ENCODE results near the gene TNFRSF8.

TNFRSF8 gene

DNA sequence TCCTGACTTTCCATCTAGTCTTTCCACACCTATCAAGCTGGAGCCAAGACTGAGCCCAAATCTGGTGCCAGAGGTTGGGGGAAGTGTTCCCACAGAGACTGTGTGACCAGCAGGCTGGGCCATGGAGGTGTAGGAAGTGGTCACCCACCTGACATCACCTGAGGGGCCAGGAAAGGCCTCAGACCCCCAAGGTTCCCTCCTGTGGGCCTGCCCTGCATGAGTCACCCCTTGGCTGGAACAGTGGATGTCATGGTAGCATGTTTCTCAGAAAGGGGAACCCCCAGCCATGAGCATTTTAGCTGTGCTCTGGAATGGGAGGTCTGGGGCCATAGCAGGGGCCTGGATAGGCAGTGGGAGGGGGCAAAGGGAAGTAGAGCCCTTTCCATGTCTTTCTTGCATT is 5.7 kb upstream of the TNFRSF8 start:
- in situ Hi-C loops (cut with HindIII; ENCODE audit: low pct_ligation_motif_present, low pct_unique_long_range_greater_than_20kb, low sequenced_read_pairs) = no loop called here
- DNase-seq = no peak

DNA sequence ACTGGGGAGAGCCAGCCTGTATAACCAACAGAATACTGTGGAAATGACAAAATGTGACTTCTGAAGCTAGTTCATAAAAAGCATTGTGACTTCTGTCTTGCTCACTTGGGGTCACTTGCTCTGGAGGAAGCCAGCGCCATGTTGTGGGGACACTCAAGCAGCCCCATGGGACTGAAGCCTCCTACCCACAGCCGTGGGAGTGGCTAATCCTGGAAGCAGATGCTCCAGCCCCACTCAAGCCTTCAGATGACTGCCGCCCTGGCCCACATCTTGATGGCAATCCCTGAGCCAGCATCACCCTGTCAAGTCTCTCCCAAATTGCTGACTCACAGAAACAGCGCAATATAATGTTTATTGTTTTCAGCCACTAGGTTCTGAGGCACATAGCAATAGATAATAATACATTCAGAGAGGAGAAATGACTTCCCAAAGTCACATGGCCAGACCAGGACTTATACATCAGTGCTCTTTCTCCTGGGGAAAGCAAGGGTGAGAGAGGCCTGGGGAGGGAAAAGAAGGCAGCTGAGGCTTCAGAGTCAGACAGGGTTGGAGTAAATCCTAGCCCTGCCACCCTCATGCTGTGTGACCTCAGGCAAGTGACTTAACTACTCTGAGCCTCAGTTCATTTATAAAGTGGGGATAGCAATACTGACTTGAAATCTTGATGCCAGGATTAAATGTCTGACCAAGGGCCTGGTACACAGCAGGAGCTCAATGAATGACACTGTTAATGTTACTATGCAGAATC is 5.0 kb upstream of the TNFRSF8 start:
- in situ Hi-C loops (cut with HindIII; ENCODE audit: low pct_ligation_motif_present, low pct_unique_long_range_greater_than_20kb, low sequenced_read_pairs) = no loop called here
- DNase-seq = no peak

DNA sequence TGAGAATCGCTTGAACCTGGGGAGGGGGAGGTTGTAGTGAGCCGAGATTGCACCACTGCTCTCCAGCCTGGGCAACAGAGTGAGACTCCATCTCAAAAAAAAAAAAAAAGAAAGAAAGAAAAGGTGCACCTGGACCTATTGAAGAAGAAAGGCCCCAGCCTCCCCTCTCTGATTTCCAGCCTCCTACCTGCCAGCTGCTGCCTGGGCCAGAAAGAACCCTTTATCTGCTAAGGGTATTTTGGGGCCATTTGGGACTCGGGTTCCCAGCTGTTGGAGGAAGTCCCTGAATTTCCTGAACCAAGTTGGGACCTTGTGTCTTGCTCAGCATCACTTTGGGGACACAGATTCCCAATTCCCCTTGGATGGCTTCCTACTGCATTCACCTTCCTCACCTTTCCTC is 3.9 kb upstream of the TNFRSF8 start:
- in situ Hi-C loops (cut with HindIII; ENCODE audit: low pct_ligation_motif_present, low pct_unique_long_range_greater_than_20kb, low sequenced_read_pairs) = no loop called here
- DNase-seq = no peak

DNA sequence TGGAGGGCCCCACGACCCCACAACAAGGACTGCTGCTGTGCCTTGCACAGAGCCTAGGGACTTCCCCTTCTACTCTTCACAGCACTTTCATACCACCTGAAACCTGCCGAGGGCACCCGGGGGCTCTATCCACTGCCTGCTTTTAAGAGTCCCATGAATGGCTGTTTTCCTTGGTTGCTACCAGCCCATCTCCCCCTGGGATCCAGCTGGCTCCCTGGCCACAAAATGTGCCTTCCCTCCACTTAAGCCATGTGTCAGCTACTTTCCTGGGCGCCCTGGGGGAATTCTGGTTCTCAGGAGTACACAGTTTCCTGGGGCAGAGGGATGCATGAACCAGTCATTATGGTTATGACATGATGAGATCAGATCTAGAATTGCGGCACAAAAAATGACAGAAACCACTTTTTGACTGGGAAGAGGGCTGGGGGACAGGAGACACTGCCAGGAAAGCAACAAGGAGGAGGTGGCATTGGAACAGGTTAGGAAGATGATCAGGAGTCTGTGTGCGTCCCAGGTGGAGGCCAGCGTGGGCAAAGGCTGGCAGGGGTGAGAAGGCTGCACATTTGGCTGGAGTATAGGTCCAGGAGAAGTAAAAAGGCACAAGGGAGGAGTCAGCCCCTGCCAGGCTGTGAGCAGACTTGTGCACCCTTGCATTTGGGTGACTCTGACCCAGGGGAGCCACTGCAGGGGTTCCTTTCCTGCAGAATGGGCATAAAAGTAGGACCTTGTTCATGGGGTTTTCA is 3.2 kb upstream of the TNFRSF8 start:
- in situ Hi-C loops (cut with HindIII; ENCODE audit: low pct_ligation_motif_present, low pct_unique_long_range_greater_than_20kb, low sequenced_read_pairs) = no loop called here
- no peak for DNase-seq

DNA sequence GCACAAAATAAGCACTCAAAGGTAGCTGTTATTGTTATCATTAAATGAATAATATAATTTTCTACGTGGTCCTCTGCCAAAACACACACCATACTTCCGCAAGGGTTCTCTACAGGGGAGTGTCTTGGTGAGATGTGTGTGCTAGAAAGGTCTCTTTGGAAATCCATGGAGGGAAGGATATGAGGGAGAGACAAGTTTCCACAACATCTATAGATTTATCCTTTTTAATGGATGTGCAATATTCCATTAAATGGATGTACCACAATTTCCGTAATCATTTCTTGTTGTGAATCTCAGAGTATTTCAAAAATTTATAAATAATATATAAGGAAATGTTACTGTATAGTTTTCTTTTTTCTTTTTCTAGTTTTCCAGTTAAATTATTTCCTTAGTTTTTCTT is 2.6 kb upstream of the TNFRSF8 start:
- DNase-seq = no peak
- in situ Hi-C loops (cut with HindIII; ENCODE audit: low pct_ligation_motif_present, low pct_unique_long_range_greater_than_20kb, low sequenced_read_pairs) = no loop called here

DNA sequence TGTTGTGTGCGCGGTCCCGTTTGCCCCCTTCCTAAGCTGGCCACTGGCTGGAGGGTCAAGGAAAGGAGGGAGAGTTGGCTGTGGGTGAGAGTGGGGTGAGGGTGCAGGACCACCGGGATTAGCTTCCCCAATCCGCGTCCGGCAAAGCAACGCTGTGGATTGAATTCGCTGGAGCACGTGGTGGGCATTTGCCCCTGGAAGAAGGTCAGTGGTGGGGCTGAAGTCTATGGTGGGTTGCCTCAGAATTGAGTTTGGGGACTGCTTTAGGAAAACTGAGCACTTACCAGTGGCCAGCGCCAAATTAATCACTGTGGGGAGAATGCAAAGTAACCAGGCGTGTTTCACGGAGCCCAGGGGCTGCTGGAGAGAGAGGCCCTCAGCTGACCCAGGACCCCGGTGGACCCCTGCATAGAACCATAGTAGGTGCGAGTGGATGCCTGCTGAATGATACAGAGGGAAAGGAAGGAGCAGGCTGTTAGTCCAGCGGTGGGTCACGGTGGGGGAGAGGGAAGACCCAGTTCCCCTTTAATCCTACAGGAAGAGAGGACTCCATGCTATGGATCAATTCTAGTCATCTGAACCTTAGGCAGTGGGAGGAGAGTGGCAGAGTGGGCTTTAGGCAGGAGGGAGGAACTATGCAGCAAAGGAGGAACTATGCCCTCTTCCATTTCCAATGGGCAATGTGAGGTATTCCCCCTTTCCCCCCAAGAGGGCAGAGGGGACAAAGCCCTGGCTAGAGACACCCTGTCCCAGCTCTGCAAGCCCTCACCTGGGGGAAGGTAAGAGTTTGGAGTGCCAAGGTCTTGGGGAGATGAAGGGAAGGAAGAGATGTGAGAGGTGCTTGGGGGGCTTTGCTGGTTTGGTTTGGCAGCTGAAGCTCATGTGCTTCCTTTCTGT is 1.2 kb downstream of the TNFRSF8 start:
- in situ Hi-C loops (cut with HindIII; ENCODE audit: low pct_ligation_motif_present, low pct_unique_long_range_greater_than_20kb, low sequenced_read_pairs) = no loop called here
- no peak for DNase-seq

DNA sequence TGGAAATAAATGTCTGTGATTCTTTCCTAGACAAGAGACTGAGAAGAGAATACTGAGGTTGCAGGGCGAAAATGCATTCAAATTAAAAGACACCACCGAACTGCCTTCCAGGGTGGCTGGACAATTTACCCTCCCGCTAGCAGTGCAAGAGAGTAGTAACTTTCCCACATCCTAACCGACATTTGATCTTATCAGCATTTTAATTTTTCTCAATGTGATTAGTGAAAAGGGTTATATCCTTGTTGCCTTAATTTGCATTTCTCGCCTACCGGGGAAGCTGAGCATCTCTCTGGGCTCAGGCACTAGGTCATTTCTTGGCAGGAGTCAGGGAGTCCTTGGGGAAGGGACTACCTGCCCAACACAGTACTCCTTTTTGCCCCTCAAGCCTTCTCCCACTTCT is 2.8 kb downstream of the TNFRSF8 start:
- no peak for DNase-seq
- in situ Hi-C loops (cut with HindIII; ENCODE audit: low pct_ligation_motif_present, low pct_unique_long_range_greater_than_20kb, low sequenced_read_pairs) = no loop called here

DNA sequence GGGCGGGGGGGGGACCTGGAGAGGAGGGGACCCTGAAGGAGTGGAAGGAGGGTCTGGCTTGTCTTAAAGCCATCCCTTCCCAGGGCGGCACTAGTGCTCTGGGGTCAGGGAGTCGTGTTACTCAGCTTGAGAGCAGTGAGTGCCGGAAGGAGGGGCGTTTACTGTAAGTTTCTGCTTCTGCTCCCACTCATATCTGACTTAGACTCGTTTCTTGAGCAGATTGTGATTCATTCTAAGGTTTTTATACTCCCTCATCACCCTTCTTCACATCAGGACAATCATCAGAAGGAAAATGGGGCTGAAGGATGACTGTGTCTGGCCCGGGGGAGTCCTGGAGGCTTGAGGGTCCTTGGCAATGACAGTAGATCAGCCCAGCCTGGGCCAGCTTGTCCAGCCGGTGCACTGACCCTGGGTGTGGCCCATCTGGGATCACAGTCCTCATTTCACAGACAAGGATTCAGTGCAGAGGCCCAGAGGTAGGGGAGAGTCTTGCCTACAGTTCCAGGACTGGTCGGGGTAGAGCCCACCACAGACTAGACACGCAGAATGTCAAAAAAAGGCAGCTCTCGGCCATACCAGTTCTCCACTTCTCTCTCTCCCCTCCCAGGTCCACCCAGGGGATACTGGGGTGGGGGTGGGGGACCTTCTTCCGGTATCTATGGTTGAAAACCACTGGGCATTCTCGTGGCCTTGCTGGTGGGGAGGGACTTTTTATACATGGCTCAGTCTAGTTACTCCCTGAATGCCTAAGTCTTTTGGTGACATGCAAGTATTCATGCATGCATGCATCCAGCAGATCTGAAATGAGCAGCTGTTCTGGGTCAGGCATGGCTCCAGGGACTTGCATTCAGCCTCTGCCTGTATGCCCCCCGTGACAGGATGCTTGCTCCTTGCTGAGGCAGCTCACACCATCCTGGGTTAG is 5.1 kb downstream of the TNFRSF8 start:
- in situ Hi-C loops (cut with HindIII; ENCODE audit: low pct_ligation_motif_present, low pct_unique_long_range_greater_than_20kb, low sequenced_read_pairs) = no loop called here
- no peak for DNase-seq

DNA sequence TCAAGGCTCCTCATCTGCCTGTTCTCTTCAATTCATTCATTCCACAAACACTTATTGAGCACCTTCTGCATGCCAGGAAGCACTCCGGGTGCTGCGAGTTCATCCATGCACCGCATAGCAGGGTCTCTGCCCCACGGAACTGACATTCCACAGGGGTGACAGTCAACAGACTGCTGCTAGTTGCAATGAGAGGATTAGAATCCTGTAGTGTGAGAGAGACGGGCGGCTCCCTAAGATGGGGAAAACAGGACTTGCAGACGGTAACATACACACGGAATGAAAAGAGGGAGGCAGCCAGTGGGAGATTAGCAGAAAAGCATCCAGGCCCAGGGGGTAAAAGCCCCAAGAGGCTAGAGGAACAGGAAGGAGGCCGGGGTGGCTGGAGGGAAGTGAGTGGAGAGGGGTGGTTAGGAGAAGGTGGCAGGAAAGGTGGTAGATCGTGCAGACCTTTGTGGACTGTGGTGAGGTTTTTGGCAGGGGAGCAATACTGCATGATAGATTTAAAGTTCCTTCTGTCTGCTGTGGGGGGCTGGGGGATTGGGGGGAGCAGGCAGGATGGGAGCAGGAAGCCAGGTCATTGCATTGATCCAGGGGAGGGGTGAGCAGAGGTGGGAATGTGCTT is 6.6 kb downstream of the TNFRSF8 start:
- in situ Hi-C loops (cut with HindIII; ENCODE audit: low pct_ligation_motif_present, low pct_unique_long_range_greater_than_20kb, low sequenced_read_pairs) = no loop called here

DNA sequence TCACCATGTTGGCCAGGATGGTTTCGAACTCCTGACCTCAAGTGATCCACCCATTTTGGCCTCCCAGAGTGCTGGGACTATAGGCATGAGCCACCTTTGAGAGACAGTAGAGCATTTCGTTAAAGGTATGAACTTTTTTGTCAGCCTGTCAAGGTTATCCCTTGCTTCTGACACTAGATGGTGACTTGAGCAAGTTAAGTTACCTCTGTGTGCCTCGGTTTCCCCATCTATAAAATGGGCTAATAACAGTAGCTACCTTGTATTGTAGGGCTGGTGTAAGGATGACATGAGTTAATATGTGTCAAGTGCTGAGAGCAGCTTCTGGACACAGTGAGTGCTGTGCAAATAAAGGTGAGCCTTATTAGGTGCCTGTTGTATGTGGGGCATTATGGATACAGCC is 8.8 kb downstream of the TNFRSF8 start:
- in situ Hi-C loops (cut with HindIII; ENCODE audit: low pct_ligation_motif_present, low pct_unique_long_range_greater_than_20kb, low sequenced_read_pairs) = no loop called here
- no peak for DNase-seq

More for the DNA sequence above, 6.6 kb downstream of the TNFRSF8 start:
- no peak for DNase-seq

DNA sequence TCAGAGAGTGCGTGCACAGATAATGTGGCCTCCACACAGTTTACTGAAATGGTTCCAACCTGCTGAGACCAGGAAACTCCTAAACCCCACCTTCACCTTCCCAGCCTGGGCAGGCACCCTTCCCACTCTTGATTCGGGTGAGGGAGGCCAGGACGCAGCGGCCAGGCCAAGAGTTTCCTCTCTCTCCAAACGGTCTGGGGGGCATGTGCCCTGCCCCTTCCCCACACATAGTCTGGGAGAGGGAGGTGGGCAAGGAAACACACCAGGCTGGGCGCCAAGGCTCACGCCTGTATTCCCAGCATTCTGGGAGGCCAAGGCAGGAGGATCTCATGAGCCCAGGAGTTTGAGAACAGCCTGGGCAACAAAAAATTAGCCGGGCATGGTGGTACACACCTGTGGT is 9.6 kb downstream of the TNFRSF8 start:
- in situ Hi-C loops (cut with HindIII; ENCODE audit: low pct_ligation_motif_present, low pct_unique_long_range_greater_than_20kb, low sequenced_read_pairs) = no loop called here
- no peak for DNase-seq

DNA sequence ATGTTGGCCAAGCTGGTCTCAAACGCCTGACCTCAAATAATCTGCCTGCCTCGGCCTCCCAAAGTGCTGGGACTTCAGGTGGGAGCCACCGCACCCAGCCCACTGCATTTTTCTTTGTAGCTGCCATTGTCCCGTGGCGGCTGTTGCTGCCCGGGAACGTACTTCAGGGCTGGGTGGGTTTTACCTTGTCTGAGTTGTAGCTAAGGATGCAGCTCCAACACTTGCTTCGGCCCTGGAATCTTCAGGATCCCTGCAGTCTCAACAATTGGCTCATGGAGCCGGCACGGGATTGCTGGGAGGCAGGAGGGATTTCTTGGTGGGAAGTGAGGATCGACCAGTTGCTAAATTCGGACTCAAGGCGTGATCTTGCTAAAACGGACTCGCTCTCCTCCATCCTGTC is 10.7 kb downstream of the TNFRSF8 start:
- in situ Hi-C loops (cut with HindIII; ENCODE audit: low pct_ligation_motif_present, low pct_unique_long_range_greater_than_20kb, low sequenced_read_pairs) = no loop called here
- DNase-seq = no peak

DNA sequence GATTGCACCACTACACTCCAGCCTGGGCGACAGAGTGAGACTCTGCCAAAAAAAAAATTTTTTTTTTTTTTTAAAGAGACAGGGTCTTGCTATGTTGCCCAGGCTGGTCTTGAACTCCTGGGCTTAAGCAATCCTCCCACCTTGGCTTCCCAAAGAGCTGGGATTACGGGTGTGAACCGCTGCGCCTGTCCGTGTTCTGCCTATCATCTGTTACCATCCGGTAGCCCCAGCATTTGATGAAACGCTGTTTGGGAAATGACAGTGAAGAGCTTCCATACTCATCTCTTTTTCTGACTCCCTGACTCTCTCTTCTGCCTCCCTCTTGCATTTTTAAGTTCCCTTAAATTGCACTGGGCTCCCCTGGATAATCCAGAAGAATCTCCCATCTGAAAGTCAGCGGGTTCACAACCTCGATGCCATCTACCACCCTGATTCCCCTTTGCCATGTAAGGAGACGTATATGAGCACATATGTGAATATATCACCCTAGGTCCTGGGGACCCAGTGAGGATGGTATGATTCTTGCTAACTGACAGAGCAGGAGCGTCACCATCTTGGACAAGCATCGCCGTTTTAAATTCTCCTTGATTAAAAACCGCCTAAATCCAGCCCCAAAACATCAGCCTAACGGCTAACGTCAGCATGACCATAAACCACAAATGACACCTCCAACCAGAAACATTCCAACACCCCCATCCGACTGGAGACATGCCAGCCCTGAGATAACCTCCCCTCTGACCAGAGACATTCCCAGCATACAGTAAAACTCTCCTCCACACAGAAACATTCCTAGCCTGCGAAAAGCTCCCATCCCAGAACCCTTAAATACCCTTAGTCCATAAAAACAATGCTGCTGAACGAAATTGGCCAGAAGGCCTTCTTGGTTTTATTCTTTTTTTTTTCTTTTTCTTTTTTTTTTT is 12.4 kb downstream of the TNFRSF8 start:
- in situ Hi-C loops (cut with HindIII; ENCODE audit: low pct_ligation_motif_present, low pct_unique_long_range_greater_than_20kb, low sequenced_read_pairs) = no loop called here
- no peak for DNase-seq

DNA sequence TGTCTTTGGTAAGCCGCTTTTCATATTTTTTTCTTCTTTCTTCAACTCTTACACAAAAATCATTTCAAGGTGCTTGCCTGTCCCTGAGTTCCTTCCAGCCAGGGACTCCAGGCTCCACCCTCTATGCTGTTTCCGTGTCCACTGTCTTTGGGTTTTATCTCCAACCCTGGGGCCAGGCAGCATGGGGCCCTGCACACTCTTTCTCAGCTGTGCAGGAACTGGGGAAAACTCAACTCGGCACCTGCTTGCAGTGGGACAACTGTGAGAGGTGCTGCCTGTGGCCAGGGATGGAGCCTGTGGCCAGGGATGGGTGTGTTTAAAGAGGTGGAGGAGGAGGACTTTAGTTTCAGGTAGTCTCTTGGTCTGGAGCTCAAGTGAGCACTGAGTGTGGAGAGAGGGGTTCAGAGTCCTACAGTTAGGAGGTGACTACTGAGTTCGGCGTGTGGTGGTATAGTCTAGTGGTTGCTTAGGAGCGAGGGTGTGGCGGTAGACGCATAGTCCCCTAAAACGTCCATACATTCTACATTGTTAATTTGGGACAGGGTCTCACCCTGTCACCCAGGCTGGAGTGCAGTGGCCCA is 13.4 kb downstream of the TNFRSF8 start:
- in situ Hi-C loops (cut with HindIII; ENCODE audit: low pct_ligation_motif_present, low pct_unique_long_range_greater_than_20kb, low sequenced_read_pairs) = no loop called here
- no peak for DNase-seq

DNA sequence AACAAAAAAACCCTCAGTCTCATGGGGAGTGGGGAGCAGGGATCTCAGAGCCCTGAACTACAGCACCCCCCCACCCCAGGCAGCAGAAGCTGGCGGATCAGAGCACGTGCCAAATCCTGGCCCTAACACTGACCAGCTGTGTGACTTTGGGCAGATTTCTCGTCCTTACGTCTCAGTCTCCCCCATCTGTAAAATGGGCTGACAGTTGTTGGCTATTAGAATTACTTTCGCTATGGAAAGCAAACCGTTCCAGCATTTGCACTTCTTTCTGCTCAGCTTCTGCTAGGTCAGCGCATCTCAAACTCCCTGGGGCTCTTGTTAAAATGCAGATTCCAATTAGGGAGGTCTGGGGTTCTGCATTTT is 15.5 kb downstream of the TNFRSF8 start:
- in situ Hi-C loops (cut with HindIII; ENCODE audit: low pct_ligation_motif_present, low pct_unique_long_range_greater_than_20kb, low sequenced_read_pairs) = no loop called here
- DNase-seq = no peak

DNA sequence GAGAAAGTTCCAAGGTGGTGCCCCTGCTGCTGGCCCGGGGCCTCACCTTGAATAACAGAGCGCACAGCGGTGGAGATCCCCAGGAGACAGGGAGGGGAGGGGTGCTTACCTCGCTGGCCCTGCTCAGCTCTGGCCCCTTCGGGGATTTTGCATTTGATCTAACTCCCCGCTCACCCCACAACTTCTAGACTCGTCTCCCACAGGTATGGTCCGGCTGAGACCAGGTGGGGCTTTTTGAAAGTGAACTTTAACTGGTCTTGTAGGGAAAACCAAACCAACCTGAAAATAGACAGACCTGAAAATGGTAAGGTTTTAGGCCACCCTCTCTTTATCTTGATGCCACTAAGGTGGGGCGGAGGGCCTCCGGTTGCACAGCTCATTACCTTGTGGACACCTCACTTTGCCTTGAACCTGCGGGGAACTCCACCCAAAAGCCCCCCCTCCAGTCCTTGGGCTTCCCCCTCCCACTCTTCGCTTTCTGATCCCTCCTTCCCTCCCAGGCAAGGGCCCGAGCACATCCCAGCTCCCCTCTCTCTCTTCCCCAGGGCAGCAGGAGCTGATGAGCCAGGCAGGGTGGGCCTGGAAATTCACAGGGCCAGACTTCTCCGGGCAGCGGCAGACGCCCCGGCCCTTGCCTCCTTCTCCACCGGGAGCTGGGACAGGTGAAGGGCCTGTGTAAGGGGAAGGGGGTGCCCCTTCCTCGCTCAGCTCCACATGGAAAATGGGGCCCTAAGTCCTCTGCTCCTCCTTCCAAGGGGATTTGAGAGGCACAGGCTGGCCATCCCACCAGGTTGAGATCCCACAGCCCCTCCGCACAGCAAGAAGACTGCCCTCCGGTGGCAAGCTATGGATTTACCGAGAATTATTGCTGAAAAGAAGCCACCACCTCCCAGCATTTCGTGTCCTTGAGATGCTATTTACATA is 16.1 kb downstream of the TNFRSF8 start:
- in situ Hi-C loops (cut with HindIII; ENCODE audit: low pct_ligation_motif_present, low pct_unique_long_range_greater_than_20kb, low sequenced_read_pairs) = no loop called here
- DNase-seq = peak; percentile 41
